ENCODE results near the gene PNMT. TPM values are rescaled to one million over a fixed set of nuclear protein-coding genes. Genes with fewer than 3 reads are reported as not detected.
A peak's percentile ranks its signal among the peaks of the same experiment; 100 is the strongest.

The PNMT gene
- total and polyA plus RNA-seq, 2 of the 13 experiments (the other 11 are each of a cell fraction or from before 2014, with no cell fraction given) = 0.25 TPM; not detected in 1

DNA sequence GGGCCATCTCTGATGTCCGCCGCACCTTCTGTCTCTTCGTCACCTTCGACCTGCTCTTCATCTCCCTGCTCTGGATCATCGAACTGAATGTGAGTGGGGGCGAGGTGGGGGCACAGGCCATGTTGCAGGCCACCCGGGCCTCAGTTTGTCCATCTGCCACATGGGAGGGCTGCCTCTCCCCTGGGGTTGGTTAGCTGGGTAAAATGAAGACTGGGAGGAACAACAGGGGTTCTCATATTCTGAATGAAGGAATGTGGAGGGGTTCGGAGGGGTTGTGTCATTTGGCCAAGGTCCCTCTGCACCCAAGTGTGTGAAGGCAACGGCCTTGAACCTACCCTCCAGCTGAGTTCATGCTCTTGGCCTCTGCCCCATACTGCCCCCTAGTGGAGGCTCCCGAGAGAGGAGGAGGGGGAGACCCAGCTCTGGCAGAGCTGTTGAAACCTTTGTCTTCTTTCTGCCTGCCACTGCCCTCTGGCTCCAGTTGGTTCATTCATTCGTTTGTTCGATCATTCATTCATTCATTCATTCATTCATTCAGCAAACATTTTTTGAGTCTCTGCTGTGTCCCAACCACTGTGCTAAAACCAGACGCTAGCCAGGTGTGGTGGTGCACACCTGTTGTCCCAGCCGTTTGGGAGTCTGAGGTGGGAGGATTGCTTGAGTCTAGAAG lies 14.5 kb upstream of the PNMT start (continued):
- TF ChIP-seq KAT7 (CRISPR knock-in tag; IDR thresholded peaks at IDR 0.05; ENCODE audit: borderline replicate concordance) = no peak
- TF ChIP-seq, protein P1, sequence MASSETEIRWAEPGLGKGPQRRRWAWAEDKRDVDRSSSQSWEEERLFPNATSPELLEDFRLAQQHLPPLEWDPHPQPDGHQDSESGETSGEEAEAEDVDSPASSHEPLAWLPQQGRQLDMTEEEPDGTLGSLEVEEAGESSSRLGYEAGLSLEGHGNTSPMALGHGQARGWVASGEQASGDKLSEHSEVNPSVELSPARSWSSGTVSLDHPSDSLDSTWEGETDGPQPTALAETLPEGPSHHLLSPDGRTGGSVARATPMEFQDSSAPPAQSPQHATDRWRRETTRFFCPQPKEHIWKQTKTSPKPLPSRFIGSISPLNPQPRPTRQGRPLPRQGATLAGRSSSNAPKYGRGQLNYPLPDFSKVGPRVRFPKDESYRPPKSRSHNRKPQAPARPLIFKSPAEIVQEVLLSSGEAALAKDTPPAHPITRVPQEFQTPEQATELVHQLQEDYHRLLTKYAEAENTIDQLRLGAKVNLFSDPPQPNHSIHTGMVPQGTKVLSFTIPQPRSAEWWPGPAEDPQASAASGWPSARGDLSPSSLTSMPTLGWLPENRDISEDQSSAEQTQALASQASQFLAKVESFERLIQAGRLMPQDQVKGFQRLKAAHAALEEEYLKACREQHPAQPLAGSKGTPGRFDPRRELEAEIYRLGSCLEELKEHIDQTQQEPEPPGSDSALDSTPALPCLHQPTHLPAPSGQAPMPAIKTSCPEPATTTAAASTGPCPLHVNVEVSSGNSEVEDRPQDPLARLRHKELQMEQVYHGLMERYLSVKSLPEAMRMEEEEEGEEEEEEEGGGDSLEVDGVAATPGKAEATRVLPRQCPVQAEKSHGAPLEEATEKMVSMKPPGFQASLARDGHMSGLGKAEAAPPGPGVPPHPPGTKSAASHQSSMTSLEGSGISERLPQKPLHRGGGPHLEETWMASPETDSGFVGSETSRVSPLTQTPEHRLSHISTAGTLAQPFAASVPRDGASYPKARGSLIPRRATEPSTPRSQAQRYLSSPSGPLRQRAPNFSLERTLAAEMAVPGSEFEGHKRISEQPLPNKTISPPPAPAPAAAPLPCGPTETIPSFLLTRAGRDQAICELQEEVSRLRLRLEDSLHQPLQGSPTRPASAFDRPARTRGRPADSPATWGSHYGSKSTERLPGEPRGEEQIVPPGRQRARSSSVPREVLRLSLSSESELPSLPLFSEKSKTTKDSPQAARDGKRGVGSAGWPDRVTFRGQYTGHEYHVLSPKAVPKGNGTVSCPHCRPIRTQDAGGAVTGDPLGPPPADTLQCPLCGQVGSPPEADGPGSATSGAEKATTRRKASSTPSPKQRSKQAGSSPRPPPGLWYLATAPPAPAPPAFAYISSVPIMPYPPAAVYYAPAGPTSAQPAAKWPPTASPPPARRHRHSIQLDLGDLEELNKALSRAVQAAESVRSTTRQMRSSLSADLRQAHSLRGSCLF (CRISPR knock-in tag; IDR thresholded peaks at IDR 0.05; ENCODE audit: borderline replicate concordance) = no peak
- TF ChIP-seq, protein P2, sequence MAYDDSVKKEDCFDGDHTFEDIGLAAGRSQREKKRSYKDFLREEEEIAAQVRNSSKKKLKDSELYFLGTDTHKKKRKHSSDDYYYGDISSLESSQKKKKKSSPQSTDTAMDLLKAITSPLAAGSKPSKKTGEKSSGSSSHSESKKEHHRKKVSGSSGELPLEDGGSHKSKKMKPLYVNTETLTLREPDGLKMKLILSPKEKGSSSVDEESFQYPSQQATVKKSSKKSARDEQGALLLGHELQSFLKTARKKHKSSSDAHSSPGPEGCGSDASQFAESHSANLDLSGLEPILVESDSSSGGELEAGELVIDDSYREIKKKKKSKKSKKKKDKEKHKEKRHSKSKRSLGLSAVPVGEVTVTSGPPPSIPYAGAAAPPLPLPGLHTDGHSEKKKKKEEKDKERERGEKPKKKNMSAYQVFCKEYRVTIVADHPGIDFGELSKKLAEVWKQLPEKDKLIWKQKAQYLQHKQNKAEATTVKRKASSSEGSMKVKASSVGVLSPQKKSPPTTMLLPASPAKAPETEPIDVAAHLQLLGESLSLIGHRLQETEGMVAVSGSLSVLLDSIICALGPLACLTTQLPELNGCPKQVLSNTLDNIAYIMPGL (CRISPR knock-in tag; IDR thresholded peaks at IDR 0.05; ENCODE audit: borderline replicate concordance in 1 of 2, low read depth in 1 of 2) = peak; percentile 68 to 88; a peak in 3 of 4 replicates
- TF ChIP-seq ESRRA (CRISPR knock-in tag; IDR thresholded peaks at IDR 0.05; ENCODE audit: low read depth) = 0 out of 2 replicates have a peak, but pooled peaks have one; percentile 65
- TF ChIP-seq MEIS2 (CRISPR knock-in tag; IDR thresholded peaks at IDR 0.05) = 0 out of 2 replicates have a peak, but pooled peaks have one; percentile 26
- TF ChIP-seq HOXA5 (CRISPR knock-in tag; IDR thresholded peaks at IDR 0.05) = no peak
- no peak for TF ChIP-seq ZSCAN21 (CRISPR knock-in tag; IDR thresholded peaks at IDR 0.05; ENCODE audit: borderline replicate concordance)
- 0 out of 2 replicates have a peak, but pooled peaks have one; percentile 33 for TF ChIP-seq DPF2 (CRISPR knock-in tag; IDR thresholded peaks at IDR 0.05; ENCODE audit: borderline replicate concordance, low read depth)
- TF ChIP-seq ETV5 (CRISPR knock-in tag; IDR thresholded peaks at IDR 0.05; ENCODE audit: borderline replicate concordance) = peak; percentile 28; the same call in 1 of the 2 replicates
- TF ChIP-seq IRF2 (CRISPR knock-in tag; IDR thresholded peaks at IDR 0.05) = peak; percentile 53; the same call in 1 of the 2 replicates
- TF ChIP-seq PHF8 (CRISPR knock-in tag; IDR thresholded peaks at IDR 0.05) = no peak
- peak; percentile 93 for TF ChIP-seq RXRB (CRISPR knock-in tag; IDR thresholded peaks at IDR 0.05; ENCODE audit: borderline replicate concordance)
- 0 out of 2 replicates have a peak, but pooled peaks have one; percentile 2 for TF ChIP-seq CEBPB (IDR thresholded peaks at IDR 0.05; ENCODE audit: borderline replicate concordance, low read depth, low read length)
- peak; percentile 71 for TF ChIP-seq PPARG (CRISPR knock-in tag; conservative IDR thresholded peaks at IDR 0.05)
- no peak for TF ChIP-seq ATF7 (IDR thresholded peaks at IDR 0.05)
- TF ChIP-seq ATF7 (CRISPR knock-in tag; IDR thresholded peaks at IDR 0.05) = 0 out of 2 replicates have a peak, but pooled peaks have one; percentile 47
- TF ChIP-seq ATF7-NPFF (CRISPR knock-in tag; IDR thresholded peaks at IDR 0.05; ENCODE audit: low read depth) = peak; percentile 40
- TF ChIP-seq, protein P3, sequence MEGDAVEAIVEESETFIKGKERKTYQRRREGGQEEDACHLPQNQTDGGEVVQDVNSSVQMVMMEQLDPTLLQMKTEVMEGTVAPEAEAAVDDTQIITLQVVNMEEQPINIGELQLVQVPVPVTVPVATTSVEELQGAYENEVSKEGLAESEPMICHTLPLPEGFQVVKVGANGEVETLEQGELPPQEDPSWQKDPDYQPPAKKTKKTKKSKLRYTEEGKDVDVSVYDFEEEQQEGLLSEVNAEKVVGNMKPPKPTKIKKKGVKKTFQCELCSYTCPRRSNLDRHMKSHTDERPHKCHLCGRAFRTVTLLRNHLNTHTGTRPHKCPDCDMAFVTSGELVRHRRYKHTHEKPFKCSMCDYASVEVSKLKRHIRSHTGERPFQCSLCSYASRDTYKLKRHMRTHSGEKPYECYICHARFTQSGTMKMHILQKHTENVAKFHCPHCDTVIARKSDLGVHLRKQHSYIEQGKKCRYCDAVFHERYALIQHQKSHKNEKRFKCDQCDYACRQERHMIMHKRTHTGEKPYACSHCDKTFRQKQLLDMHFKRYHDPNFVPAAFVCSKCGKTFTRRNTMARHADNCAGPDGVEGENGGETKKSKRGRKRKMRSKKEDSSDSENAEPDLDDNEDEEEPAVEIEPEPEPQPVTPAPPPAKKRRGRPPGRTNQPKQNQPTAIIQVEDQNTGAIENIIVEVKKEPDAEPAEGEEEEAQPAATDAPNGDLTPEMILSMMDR (CRISPR knock-in tag; IDR thresholded peaks at IDR 0.05) = peak; percentile 93
- no peak for TF ChIP-seq FOXJ3 (CRISPR knock-in tag; IDR thresholded peaks at IDR 0.05; ENCODE audit: borderline replicate concordance)
- no peak for TF ChIP-seq ZMAT3 (CRISPR knock-in tag; conservative IDR thresholded peaks at IDR 0.05)
- no peak for TF ChIP-seq ZNF850 (CRISPR knock-in tag; conservative IDR thresholded peaks at IDR 0.05)
